Stimulated activated CD4-positive, alpha-beta T cell treated with anti-CD3 and anti-CD28 coated beads, Interleukin-4, amount 100 ng/mL, for 48 hours (primary cell): ENCODE results near the gene FEZF2.

ENCODE experiments used
- DNase-seq, 2 donors: peaks; one replicate each; pipeline ENCODE4 v3.0.0-alpha.2; 2020; ENCODE audit warnings: low read depth in 2 of 2

The FEZF2 gene

DNA sequence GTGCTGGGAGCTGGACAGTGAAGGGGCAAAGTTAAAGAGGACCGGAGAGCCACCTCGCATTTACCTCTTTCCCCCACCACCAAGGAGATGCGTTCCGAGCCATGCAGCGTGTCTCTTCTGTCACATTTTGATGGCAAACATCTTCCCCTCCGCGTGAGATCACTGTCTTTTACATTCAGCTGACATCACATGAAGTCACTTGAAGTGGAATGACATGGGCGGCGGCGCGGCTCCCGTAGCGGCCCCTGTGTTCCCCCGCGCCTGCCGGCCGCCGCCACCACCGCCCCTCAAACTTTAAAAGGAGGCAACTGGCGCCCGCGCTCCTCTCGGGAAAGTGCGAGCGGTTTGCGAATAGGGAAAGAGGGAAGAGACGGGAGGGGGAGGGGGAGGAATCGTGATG lies at the start of gene FEZF2:
TSS of gene FEZF2 (minus strand) at position 336 of the 400 bp plus-strand sequence. CDS start 682 bp downstream, outside the sequence.
- DNase-seq: no peak

- no peak for DNase-seq
Observed at GRCh38 chr3:62421207-62421606, 47.9 kb upstream of the FEZF2 start.

GRCh38 chr3:62416144-62416543 lies 42.8 kb upstream of the FEZF2 start:
- DNase-seq: no peak

GRCh38 chr3:62415312-62415801 lies 42.0 kb upstream of the FEZF2 start:
- no peak for DNase-seq

DNA sequence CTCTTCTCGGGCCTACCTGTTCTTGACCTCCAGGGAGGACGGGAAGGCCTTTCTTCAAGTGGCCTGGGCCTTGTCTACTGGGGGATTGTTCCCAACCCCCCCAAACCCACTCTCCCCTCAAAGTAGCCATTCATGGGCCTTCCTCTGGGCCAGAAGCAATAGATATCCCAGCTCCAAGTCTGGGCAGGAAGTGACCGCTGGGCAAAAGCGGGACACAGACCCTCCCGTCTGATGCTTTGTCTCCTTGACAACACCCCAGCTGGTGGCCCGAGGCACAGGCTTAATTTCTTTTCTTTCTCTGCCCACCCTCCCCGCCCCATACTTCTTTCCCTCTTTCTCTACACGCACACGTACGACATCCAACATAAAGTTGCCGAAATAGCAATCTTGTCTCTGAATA lies 41.4 kb upstream of the FEZF2 start:
- DNase-seq: no peak

GRCh38 chr3:62413687-62414086 lies 40.3 kb upstream of the FEZF2 start:
- no peak for DNase-seq

- no peak for DNase-seq
Observed at GRCh38 chr3:62406945-62407344, 33.6 kb upstream of the FEZF2 start.

DNA sequence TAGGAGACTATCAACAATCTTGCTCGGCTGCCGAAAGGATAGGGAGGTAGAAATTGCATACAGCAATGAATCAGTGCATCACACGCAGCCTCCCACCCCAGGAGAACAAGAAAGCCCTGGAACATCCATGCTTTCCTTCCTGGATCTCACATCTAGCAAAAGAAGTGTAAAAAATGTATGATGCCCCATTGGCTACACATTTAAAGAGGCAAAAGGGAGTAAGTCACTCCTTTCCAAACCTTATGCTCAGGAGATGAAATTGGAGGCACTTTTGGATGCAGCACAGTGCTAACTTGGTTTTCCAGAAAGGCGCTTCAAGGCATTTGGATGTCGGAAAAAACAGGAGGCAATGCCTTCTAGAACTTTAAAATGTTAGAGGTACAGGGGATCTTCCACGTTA lies 32.2 kb upstream of the FEZF2 start:
- no peak for DNase-seq

GRCh38 chr3:62405135-62405534 lies 31.8 kb upstream of the FEZF2 start:
- DNase-seq: no peak

DNA sequence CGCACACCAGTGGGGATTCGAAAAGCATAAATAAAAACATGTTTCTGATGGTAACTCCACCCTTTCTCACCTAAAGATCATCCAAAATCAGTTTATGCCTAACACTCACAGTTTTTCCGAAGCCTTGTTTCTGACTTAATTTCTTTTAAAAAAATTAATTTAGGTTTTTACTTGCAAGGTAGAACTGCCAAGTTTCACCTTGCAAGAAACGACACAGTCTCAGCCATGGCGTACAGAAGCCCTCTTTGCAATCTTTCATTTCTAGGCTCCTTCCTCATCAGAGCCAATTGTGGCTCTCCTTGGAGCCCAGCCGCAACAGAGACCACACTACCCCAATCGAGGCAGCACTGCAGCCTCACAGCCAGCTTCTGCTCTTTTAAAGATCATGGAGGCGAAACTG lies 31.0 kb upstream of the FEZF2 start:
- DNase-seq: no peak

GRCh38 chr3:62403765-62404164 lies 30.4 kb upstream of the FEZF2 start:
- DNase-seq: no peak

DNA sequence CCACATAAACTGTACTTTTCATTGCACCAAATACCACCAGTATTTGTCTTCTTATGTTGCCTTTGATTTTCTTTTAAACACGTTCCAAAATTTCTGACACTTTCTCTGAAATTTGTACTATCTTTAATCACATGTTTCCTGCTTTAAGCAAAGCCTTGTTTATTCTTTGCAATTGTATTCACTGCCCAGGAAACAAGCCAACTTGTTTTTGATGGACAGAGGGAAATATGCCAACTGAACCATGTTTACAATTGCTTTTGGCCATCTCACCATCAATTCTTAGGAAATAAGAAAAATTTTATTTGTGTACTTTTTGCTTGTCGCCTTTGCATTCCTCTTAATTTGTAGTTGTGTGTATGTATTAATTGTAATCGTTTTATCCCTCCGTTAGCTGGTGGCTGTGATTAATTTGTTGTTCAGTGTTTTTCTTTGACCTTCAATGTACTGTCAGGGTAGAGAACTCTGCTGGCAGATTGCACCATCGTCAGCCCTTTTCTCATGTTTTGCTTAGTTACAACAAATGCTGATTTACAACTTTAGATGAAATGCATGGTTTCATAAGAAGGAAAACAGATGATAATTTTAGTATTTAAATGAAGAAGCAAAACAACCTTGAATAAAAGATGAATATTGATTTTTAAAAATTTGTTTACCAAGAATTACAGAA lies 19.4 kb upstream of the FEZF2 start:
- DNase-seq: no peak

DNA sequence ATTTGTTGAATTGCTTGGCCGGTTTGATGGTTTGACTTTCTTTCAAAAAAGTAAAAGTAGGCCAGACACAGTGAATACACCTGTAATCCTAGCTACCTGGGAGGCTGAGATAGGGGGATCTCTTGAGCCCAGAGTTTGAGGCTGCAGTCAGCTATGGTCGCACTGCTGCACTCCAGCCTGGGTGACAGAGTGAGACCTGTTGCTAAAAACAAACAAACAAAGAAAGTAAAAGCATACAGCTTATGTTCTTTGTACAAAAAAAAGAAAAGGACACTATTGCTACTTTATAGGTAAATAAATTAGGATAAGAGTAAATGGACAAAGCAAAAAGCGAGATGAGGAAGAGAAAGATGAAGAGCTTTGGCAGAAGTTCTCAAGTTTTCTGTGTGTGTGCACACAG lies 13.9 kb upstream of the FEZF2 start:
- no peak for DNase-seq

GRCh38 chr3:62379321-62379798 lies 6.0 kb upstream of the FEZF2 start:
- DNase-seq: no peak

DNA sequence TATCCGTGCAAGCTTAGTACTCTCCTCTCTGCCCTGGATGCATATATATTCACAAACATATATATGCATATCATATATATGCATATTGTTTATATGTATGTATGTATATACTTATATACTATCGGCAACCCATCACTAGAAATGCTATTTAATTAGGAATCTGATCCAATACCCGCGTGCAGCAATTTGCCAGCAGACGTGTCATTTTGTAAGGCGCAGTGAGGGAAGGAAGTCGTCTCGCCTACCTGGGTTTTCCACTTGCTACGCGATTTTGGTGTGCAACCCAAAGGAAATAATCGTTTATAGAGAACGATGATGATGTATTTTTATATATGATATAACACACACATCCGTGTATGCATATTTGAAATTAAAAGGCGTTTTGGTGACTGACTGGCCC lies 5.6 kb upstream of the FEZF2 start:
- no peak for DNase-seq

- DNase-seq: no peak
Observed at GRCh38 chr3:62378311-62378789, 5.0 kb upstream of the FEZF2 start.

DNA sequence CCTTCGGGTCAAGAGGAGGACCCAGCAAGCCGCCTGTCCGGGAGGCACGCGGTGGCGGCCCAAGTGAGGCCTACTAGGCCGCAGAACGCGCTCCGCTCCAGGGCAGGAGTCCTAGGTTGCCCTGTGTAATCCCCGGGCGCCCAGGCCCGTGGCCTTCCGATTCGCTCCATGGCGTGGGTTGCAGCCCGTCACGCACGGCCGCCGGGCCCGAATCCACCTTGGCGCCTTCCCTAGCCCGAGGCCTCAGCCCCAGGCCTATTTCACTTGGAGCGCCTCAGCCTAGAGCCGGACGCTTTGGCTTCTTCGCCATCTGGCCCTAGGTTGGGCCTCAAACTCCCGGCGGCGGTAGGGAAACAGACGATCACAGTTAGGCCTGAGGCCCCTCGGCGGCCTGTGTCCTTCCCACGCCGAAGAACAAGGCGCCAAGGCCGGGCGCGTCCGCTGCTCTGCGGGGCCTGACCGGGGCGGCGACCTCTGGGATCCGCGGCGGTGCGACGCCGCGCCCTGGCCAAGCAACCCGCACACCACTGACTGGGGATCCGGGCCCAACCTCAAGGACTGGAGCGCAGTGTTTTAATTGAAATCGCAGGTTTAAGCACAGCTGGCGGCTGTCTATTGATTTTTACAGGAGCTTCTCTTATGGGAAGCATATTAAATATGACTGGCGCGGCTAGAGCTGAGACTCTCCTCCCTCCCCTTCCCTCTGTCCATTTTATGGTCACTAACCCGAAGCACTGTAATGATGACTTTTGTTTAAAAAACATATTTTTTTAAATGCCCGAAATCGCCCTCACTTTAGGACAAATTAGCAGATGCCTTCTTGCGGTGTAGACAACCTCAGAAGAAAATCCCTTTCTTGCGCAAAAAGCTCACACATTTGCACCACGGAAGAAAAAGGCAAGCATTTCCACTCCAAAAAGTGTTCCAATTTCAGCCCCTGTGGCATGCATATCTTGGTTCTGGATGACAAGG lies 3.8 kb upstream of the FEZF2 start:
- DNase-seq: no peak

DNA sequence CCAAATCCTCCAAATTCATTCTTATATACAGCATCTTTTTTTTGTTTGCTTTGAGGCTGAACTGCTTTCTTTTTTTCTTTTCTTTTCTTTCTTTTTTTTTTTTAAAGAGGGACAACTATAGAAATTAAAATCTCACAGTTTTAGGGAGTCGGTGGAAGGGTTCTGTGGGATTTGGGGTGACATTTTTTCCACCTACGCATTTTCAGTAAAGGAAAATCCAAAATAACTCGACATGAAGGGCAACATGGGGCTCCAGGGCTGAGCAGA lies 3.0 kb upstream of the FEZF2 start:
- DNase-seq: no peak

- no peak for DNase-seq
Observed at GRCh38 chr3:62375655-62376453, 2.5 kb upstream of the FEZF2 start.

- no peak for DNase-seq
Observed at GRCh38 chr3:62374341-62375218, 1.2 kb upstream of the FEZF2 start.

DNA sequence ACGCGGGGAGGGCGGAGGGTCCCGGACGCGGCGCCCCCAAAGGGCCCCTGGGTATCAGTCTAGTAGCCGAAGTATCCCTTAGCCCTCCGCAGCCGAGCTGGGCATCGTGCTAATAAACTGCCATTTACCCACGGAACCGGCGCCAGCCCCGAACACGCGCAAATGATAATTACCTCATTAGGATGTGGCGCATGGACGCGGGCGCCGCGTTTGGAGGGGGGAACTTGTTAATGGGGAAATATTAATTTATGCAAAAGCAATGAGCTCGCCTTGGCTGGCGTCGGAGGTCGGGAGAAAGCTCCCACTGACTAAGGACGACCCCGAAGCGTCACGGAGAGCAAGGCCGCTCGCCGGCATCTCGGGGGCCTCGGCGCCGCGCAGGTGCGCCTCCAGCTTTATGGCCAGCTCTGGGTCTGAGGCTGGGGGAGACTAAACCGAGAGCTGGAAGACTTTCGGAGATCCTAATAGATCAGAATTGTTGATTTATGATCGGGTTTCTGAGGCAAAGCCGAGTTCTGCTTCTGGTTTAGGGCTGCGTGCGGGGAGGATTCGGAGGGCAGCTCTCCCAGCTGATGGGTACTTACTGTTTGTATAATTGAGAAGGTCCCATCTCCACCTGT lies 474 bp upstream of the FEZF2 start:
- DNase-seq: no peak
